ENCODE data around the gene GNPTAB. TPM values are rescaled to one million over a fixed set of nuclear protein-coding genes. Genes with fewer than 3 reads are reported as not detected.

Gene GNPTAB
- total RNA-seq, 1 experiment from 2014 or later, result 25.4 TPM

DNA sequence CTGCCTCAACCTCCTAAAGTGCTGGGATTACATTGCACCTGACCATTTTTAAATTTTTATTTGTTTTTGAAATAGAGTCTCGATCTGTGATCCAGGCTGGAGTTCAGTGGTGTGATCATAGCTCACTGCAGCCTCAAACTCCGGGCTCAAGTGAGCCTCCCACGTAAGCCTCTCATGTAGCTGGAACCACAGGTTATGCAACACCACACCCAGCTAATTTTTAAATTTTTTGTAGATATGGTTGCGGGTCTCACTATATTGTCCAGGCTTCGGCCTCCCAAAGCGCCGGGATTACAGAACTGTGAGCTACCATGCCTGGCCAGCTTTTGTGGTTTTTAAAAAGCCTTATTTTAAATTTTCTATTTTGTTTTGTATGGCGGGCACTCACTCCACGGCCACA, 44.4 kb upstream of the GNPTAB start (continued):
- no peak for TF ChIP-seq STAT6 (CRISPR knock-in tag; conservative IDR thresholded peaks at IDR 0.05; ENCODE audit: low read depth)

GRCh38 chr12:101870925-101871324, 40.2 kb upstream of the GNPTAB start:
- TF ChIP-seq, protein P1, sequence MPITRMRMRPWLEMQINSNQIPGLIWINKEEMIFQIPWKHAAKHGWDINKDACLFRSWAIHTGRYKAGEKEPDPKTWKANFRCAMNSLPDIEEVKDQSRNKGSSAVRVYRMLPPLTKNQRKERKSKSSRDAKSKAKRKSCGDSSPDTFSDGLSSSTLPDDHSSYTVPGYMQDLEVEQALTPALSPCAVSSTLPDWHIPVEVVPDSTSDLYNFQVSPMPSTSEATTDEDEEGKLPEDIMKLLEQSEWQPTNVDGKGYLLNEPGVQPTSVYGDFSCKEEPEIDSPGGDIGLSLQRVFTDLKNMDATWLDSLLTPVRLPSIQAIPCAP (CRISPR knock-in tag; IDR thresholded peaks at IDR 0.05), result no peak
- TF ChIP-seq RORB (CRISPR knock-in tag; IDR thresholded peaks at IDR 0.05) (no peak), CREM (CRISPR knock-in tag; IDR thresholded peaks at IDR 0.05) (no peak), JAZF1 (CRISPR knock-in tag; IDR thresholded peaks at IDR 0.05) (no peak), FOXK1 (CRISPR knock-in tag; IDR thresholded peaks at IDR 0.05) (no peak), JUN (CRISPR knock-in tag; IDR thresholded peaks at IDR 0.05) (no peak), ZNF416 (CRISPR knock-in tag; IDR thresholded peaks at IDR 0.05) (no peak), SP1 (CRISPR knock-in tag; conservative IDR thresholded peaks at IDR 0.05) (no peak), FOXJ3 (CRISPR knock-in tag; IDR thresholded peaks at IDR 0.05; ENCODE audit: borderline replicate concordance) (no peak), CDX4 (CRISPR knock-in tag; IDR thresholded peaks at IDR 0.05; ENCODE audit: borderline replicate concordance) (no peak), STAT6 (CRISPR knock-in tag; conservative IDR thresholded peaks at IDR 0.05; ENCODE audit: low read depth) (no peak), IRF2 (CRISPR knock-in tag; IDR thresholded peaks at IDR 0.05; ENCODE audit: borderline replicate concordance, low read depth) (no peak), SOX15 (CRISPR knock-in tag; IDR thresholded peaks at IDR 0.05) (no peak), CREB1 (CRISPR knock-in tag; IDR thresholded peaks at IDR 0.05) (no peak), NR2C2 (CRISPR knock-in tag; IDR thresholded peaks at IDR 0.05) (no peak), AFF4 (CRISPR knock-in tag; IDR thresholded peaks at IDR 0.05; ENCODE audit: borderline replicate concordance) (no peak), ZBTB43 (CRISPR knock-in tag; IDR thresholded peaks at IDR 0.05) (no peak), HMGA2 (CRISPR knock-in tag; IDR thresholded peaks at IDR 0.05) (no peak)
- TF ChIP-seq, protein P2, sequence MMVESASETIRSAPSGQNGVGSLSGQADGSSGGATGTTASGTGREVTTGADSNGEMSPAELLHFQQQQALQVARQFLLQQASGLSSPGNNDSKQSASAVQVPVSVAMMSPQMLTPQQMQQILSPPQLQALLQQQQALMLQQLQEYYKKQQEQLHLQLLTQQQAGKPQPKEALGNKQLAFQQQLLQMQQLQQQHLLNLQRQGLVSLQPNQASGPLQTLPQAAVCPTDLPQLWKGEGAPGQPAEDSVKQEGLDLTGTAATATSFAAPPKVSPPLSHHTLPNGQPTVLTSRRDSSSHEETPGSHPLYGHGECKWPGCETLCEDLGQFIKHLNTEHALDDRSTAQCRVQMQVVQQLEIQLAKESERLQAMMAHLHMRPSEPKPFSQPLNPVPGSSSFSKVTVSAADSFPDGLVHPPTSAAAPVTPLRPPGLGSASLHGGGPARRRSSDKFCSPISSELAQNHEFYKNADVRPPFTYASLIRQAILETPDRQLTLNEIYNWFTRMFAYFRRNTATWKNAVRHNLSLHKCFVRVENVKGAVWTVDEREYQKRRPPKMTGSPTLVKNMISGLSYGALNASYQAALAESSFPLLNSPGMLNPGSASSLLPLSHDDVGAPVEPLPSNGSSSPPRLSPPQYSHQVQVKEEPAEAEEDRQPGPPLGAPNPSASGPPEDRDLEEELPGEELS (CRISPR knock-in tag; IDR thresholded peaks at IDR 0.05), result no peak
- TF ChIP-seq, protein P3, sequence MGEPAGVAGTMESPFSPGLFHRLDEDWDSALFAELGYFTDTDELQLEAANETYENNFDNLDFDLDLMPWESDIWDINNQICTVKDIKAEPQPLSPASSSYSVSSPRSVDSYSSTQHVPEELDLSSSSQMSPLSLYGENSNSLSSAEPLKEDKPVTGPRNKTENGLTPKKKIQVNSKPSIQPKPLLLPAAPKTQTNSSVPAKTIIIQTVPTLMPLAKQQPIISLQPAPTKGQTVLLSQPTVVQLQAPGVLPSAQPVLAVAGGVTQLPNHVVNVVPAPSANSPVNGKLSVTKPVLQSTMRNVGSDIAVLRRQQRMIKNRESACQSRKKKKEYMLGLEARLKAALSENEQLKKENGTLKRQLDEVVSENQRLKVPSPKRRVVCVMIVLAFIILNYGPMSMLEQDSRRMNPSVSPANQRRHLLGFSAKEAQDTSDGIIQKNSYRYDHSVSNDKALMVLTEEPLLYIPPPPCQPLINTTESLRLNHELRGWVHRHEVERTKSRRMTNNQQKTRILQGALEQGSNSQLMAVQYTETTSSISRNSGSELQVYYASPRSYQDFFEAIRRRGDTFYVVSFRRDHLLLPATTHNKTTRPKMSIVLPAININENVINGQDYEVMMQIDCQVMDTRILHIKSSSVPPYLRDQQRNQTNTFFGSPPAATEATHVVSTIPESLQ (CRISPR knock-in tag; IDR thresholded peaks at IDR 0.05), result no peak
- peaks cover 2% of the 10 kb centered on the region; the same call in 1 of the 2 replicates for H3K36me3 Mint-ChIP-seq
- ChIA-PET CTCF (no interaction called here), POLR2A (no interaction called here)
- H3K4me1 Mint-ChIP-seq, result peaks cover 3% of the 10 kb centered on the region
- peaks cover 7% of the 10 kb centered on the region for H3K9me3 Mint-ChIP-seq
- no peaks in the 10 kb centered on the region; the same call in 1 of the 2 replicates for H3K27me3 Mint-ChIP-seq (ENCODE audit: low read depth)
- ATAC-seq (no peak), DNase-seq (ENCODE audit: low spot score) (no peak)
- H3K4me3 Mint-ChIP-seq, result no peak overlapping the region
- H3K27ac Mint-ChIP-seq, result no peak overlapping the region

Measured in WTC11 (cell line).